Activated CD4-positive, alpha-beta T cell treated with anti-CD3 and anti-CD28 coated beads, Interleukin-2, amount 10 ng/mL, durations not matched to agents 24 days and 14 days (primary cell): ENCODE results near the gene THBS4. TPM values are rescaled to one million over a fixed set of nuclear protein-coding genes. Genes with fewer than 3 reads are reported as not detected.

Experiments used
- DNase-seq: peaks from one replicate; pipeline ENCODE4 v3.0.0; 2022
- H3K27ac Mint-ChIP-seq: one replicate; pipeline ENCODE4 v1.8.0; 2022; ENCODE audit warnings: mild to moderate bottlenecking, mixed read lengths
- H3K27me3 Mint-ChIP-seq: one replicate; pipeline ENCODE4 v1.8.0; 2022; ENCODE audit warnings: mixed read lengths
- H3K36me3 Mint-ChIP-seq: one replicate; pipeline ENCODE4 v1.8.0; 2022; ENCODE audit warnings: low read depth, mild to moderate bottlenecking, mixed read lengths
- H3K4me1 Mint-ChIP-seq: one replicate; pipeline ENCODE4 v1.8.0; 2021; ENCODE audit warnings: mixed read lengths
- H3K4me3 Mint-ChIP-seq: one replicate; pipeline ENCODE4 v1.8.0; 2022; ENCODE audit warnings: mild to moderate bottlenecking, moderate library complexity, mixed read lengths
- H3K9me3 Mint-ChIP-seq: one replicate; pipeline ENCODE4 v1.8.0; 2021; ENCODE audit warnings: mixed read lengths
- intact Hi-C: fragments of 100-400 bp; cut with micrococcal nuclease; formaldehyde crosslinking; loops from one replicate; pipeline ENCODE4 v1.15.1; 2023
- total RNA-seq: library from RNA; stranded (reverse); gene quantifications from 2 replicates; pipeline ENCODE4 v1.2.3, GENCODE V29; 2022

THBS4 gene
- total RNA-seq, 1 donor from 2014 or later, result 1.3 TPM

DNA sequence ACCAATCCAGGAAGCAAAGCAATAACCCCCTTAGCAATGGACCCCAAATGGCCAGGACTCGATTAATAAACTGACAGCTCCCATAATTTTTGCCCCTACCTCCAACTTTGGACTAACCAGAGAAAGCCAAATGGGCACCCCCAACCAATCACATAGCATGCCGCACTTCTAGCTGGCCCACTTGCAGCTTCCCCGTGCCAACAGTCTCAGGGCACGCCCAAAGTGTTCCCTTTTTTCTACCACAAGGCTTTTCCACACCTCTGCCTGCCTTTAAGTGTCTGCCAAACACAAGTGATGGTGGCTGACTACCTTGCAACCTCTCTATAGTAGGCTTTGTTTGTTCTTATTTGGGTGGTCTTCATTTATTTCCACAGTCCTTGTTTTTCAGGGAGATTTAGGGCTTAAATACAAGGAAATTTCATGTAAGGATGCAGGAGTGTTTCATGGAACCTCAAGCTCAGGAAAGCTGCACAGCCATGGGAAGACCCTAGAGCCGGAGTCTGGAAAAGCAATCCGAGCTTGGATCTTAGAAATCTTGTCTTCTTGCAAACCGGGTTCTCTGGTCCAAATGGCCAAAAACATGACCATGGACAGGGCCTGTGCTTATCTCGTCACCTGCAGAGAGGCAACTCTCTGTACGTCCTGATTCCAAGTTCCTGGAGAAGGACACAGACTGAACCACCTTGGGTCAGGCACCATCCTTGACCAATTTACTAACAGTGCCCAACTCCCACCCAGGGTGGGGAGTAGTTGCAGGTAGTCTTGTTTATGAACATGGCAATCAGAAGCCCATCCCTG, 89.2 kb downstream of the THBS4 start:
- no peak for DNase-seq
- Mint-ChIP-seq H3K9me3 (no peaks in the 10 kb centered on the region), H3K27me3 (no peaks in the 10 kb centered on the region), H3K4me3 (no peak overlapping the region), H3K4me1 (peaks cover 28% of the 10 kb centered on the region), H3K27ac (no peak overlapping the region), H3K36me3 (peaks cover 11% of the 10 kb centered on the region)
- intact Hi-C loops, result no loop called here

DNA sequence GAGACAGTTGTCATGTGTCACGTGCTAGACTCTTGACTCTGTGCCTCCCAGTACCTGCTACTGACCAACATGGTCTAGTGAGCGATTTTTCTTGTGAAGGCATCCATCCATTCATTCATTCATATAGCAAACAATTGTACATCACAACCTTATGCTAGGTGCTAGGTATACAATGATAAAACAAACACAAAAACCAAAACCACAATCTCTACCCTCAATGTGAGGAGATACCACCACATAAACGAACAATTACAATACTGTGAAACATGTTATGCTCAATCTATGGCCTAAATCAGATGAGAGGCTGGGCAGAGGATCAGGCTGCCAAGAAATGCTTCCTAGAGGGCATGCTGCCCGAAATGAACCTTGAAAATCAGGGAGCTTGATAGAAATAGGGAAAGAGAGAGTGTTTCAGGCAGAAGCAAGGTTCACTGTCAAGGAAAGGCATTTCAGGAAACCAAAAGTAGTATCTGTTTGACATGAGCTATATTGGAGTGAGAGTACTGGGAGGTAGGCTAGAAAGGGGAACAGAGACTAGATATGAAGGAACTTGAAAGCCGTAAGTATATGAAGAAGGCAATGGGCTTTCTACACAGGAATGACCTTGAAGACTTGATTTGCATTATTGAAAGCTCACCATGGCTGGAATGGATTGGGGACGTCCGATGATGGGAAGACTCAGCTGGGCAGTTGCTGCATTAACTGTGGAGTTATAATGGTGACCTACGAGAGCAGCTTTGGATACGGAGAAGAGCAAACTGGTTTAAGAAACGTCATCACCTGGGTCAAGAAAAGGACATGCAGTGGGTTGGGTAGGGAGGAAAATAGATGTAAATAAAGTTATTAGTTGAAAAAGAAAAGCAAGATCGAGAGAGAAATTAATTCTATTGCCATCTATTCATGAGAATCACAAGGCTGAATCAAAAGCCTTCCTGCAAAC, 90.1 kb downstream of the THBS4 start:
- Mint-ChIP-seq H3K4me3 (peak overlapping the region; percentile 26), H3K9me3 (no peaks in the 10 kb centered on the region), H3K36me3 (peaks cover 11% of the 10 kb centered on the region), H3K27me3 (no peaks in the 10 kb centered on the region), H3K27ac (peak overlapping the region; percentile 70), H3K4me1 (peaks cover 28% of the 10 kb centered on the region)
- no peak for DNase-seq
- intact Hi-C loops, result loop anchor here (5.0 kb wide), 1 partner anchor 632 kb away; no protein-coding TSS in a partner anchor

DNA sequence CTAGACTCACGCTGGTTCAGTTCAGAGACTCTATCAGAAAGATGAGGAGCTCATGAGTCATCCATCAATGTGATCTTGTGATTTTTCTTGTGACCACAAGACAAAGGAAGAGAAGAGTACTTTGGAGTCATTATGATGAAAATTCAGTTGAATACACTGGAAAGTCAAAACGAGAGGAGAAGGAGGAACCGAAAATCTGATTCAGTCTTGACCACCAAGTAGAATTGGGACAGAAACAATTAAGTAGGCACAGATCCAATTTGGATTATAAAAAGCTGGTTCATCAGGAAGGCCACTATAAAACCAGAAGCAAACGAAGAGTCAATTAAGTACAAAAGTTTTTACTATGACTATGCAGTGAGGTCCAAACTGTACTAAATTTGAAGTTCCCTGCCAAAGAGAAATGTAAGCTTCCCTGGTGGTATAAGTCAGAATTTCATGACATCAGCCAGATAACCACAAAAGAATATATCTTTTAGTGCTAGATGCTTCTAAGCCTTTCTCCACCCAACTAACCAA, 90.9 kb downstream of the THBS4 start:
- peak overlapping the region; percentile 70 for H3K27ac Mint-ChIP-seq
- H3K36me3 Mint-ChIP-seq, result peaks cover 14% of the 10 kb centered on the region
- intact Hi-C loops, result loop anchor here (1.0 to 5.0 kb wide), 8 partner anchors 10 to 631 kb away; no protein-coding TSS in a partner anchor
- DNase-seq, result peak; percentile 78
- H3K4me1 Mint-ChIP-seq, result peaks cover 28% of the 10 kb centered on the region
- peaks cover 4% of the 10 kb centered on the region for H3K9me3 Mint-ChIP-seq
- H3K27me3 Mint-ChIP-seq, result no peaks in the 10 kb centered on the region
- H3K4me3 Mint-ChIP-seq, result peak overlapping the region; percentile 26

DNA sequence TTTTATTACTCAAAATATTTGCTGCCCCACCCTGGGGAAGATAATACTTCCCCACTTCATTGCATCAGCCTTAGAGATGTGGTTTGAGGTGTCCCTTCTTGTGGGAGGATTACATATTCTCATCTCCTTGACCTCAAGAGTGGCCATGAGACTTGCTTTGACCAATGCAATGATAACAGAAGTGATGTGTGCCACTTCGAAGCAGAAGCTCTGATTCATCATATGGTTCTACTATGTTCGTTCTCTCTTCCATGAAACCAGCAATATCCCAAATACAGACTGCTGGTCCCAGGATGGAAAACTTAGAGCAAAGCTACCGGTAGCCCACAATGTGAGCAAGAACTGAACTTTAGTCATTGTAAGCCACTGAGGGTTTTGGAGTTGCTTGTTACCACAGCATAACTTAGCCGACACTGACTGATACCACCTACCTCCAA, 92.0 kb downstream of the THBS4 start:
- DNase-seq, result no peak
- peaks cover 4% of the 10 kb centered on the region for H3K9me3 Mint-ChIP-seq
- peaks cover 25% of the 10 kb centered on the region for H3K36me3 Mint-ChIP-seq
- no peaks in the 10 kb centered on the region for H3K27me3 Mint-ChIP-seq
- no peak overlapping the region for H3K4me3 Mint-ChIP-seq
- peaks cover 32% of the 10 kb centered on the region for H3K4me1 Mint-ChIP-seq
- intact Hi-C loops, result loop anchor here (2.0 to 5.0 kb wide), 4 partner anchors 58 to 630 kb away; no protein-coding TSS in a partner anchor
- no peak overlapping the region for H3K27ac Mint-ChIP-seq

DNA sequence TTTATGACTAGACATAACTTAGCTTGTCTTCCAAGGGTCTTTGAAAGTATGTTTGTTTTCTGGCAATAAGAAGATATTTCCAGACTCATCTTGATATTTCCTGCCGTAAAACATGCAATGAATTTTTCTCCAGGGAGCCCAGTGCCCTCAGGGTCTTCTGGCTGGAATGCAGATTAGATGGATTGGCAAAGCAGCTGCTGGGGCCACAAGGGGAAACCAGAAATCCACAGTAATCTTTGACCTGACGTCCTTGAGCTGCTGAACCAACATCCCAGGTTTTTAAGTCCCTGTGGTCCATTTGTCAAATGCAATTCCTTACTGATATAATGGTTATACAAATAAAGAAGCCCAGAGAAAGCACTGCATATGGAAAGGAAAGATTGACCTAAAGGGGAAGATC, 93.0 kb downstream of the THBS4 start:
- DNase-seq, result no peak
- peaks cover 4% of the 10 kb centered on the region for H3K9me3 Mint-ChIP-seq
- no peak overlapping the region for H3K4me3 Mint-ChIP-seq
- peaks cover 29% of the 10 kb centered on the region for H3K36me3 Mint-ChIP-seq
- H3K27ac Mint-ChIP-seq, result no peak overlapping the region
- no peaks in the 10 kb centered on the region for H3K27me3 Mint-ChIP-seq
- intact Hi-C loops, result loop anchor here (5.0 kb wide), 1 partner anchor 629 kb away; no protein-coding TSS in a partner anchor
- H3K4me1 Mint-ChIP-seq, result peaks cover 32% of the 10 kb centered on the region

DNA sequence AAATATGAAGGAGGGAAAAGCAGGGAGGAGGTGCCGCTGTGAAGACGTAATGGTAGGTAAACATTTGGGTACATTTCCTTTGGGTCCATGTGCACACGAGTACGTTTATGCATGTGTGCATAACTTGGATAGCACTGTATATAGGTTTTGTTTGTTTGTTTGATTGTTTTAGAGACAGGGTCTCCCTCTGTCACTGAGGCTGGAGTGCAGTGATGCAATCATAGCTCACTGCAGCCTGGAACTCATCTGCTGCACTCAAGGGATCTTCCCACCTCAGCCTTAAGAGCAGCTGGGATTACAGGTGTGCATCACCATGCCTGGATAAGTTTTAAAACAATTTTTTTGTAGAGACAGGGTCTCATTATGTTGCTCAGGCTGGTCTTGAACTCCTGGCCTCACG, 94.0 kb downstream of the THBS4 start:
- intact Hi-C loops, result loop anchor here (5.0 kb wide), 1 partner anchor 628 kb away; no protein-coding TSS in a partner anchor
- Mint-ChIP-seq H3K36me3 (peaks cover 32% of the 10 kb centered on the region), H3K27me3 (no peaks in the 10 kb centered on the region)

More for the DNA sequence above, 94.0 kb downstream of the THBS4 start:
- DNase-seq, result no peak
- no peak overlapping the region for H3K4me3 Mint-ChIP-seq
- peaks cover 4% of the 10 kb centered on the region for H3K9me3 Mint-ChIP-seq
- H3K4me1 Mint-ChIP-seq, result peaks cover 40% of the 10 kb centered on the region
- no peak overlapping the region for H3K27ac Mint-ChIP-seq

Other genes with a start within 250 kb of the THBS4 start
- 26.8 and 27.8 TPM in 2 replicates for gene MTX3, start 44.1 kb upstream of the THBS4 start, total RNA-seq
- 19.2 and 21.3 TPM in 2 replicates for gene SERINC5, start 220.7 kb downstream of the THBS4 start, total RNA-seq